Body of pancreas (tissue), 4 donors: ENCODE measurements around the gene REPIN1.

Experiments used
- POLR2A ChIP-seq, 3 donors: fragments of 450-650 bp; IDR thresholded peaks; one replicate each; pipeline ENCODE4 v1.6.1; 2016; ENCODE audit warnings: antibody characterized with exemption in 3 of 3, mild to moderate bottlenecking in 2 of 3
- TF ChIP-seq, protein P1 (sequence below), 7 experiments: fragments of 450-650 bp in 4 of 7; fragments of 200-600 bp in 3 of 7; sonication (generic) in 3 of 7; IDR thresholded peaks; one replicate each; pipeline ENCODE4 v1.5.1; 2016 to 2019; ENCODE audit warnings: antibody characterized with exemption in 7 of 7

DNA sequence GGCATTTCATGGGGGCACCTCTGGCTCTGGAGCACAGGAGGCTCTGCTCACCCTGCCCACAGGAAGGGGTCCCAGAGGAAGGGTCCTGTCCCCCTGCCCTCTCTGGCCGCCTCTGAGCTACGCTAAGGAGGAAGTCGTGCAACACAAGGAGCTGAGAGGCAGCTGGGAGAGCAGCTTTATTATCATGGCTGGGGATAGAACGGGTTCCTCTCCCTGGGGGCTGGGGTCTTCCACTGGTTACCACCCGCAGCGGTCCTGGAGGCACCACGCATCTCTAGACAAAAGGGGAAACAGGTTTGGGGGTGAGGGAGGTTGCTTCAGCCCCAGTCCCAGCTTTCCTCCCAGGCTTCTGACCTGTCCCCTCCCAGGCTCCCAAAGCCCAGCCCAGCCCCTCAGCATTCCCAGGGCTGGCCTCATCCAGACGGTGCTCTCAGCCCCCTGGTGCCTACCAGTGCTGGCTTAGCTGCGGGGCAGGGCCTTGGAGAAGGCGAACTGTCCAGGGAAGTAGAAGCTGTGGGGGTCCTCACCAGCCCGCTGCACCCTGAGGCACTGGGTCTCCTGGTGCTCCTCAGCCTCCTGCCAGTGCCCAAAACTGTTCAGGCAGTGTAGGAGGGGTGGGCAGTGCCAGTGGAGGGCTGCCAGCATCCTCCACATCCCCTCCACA is 30.3 kb upstream of the REPIN1 start:
- TF ChIP-seq, protein P1, sequence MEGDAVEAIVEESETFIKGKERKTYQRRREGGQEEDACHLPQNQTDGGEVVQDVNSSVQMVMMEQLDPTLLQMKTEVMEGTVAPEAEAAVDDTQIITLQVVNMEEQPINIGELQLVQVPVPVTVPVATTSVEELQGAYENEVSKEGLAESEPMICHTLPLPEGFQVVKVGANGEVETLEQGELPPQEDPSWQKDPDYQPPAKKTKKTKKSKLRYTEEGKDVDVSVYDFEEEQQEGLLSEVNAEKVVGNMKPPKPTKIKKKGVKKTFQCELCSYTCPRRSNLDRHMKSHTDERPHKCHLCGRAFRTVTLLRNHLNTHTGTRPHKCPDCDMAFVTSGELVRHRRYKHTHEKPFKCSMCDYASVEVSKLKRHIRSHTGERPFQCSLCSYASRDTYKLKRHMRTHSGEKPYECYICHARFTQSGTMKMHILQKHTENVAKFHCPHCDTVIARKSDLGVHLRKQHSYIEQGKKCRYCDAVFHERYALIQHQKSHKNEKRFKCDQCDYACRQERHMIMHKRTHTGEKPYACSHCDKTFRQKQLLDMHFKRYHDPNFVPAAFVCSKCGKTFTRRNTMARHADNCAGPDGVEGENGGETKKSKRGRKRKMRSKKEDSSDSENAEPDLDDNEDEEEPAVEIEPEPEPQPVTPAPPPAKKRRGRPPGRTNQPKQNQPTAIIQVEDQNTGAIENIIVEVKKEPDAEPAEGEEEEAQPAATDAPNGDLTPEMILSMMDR (IDR thresholded peaks at IDR 0.05) = no peak
- TF ChIP-seq POLR2A (IDR thresholded peaks at IDR 0.05) = no peak
